H9 (cell line): Measurements from ENCODE around the gene ZRANB1. TPM values are rescaled to one million over a fixed set of nuclear protein-coding genes. Genes with fewer than 3 reads are reported as not detected.
A peak's percentile ranks its signal among the peaks of the same experiment; 100 is the strongest.

Experiments used
- DNase-seq: peaks from one replicate; pipeline ENCODE4 v3.0.0-alpha.2; 2017
- H2AFZ ChIP-seq: one replicate; pipeline ENCODE4 v1.6.1; 2013; ENCODE audit warnings: mild to moderate bottlenecking, low read length, control low read depth, moderate library complexity
- H2AK5ac ChIP-seq: 2 replicates; pipeline ENCODE4 v1.6.1; 2013; ENCODE audit warnings: low read length, control low read depth, mixed read lengths; ENCODE audit not compliant: insufficient read length
- H2BK120ac ChIP-seq: one replicate; pipeline ENCODE4 v1.6.1; 2013; ENCODE audit warnings: low read depth, mild to moderate bottlenecking, low read length, control low read depth, inconsistent platforms; ENCODE audit not compliant: poor library complexity, severe bottlenecking
- H2BK12ac ChIP-seq: 2 replicates; pipeline ENCODE4 v1.6.1; 2013; ENCODE audit warnings: low read length, control low read depth, mixed read lengths, low read depth; ENCODE audit not compliant: insufficient read length
- H2BK15ac ChIP-seq: 2 replicates; pipeline ENCODE4 v1.6.1; 2013; ENCODE audit warnings: low read depth, low read length, control low read depth
- H2BK20ac ChIP-seq: one replicate; pipeline ENCODE4 v1.6.1; 2013; ENCODE audit warnings: low read depth, mild to moderate bottlenecking, low read length, control low read depth, inconsistent platforms; ENCODE audit not compliant: poor library complexity, severe bottlenecking
- H2BK5ac ChIP-seq: 2 replicates; pipeline ENCODE4 v1.6.1; 2013; ENCODE audit warnings: low read length, control low read depth, mixed read lengths; ENCODE audit not compliant: insufficient read length
- H3K14ac ChIP-seq: 2 replicates; pipeline ENCODE4 v1.6.1; 2013; ENCODE audit warnings: low read length, control low read depth; ENCODE audit not compliant: insufficient read depth
- H3K18ac ChIP-seq: 2 replicates; pipeline ENCODE4 v1.6.1; 2013; ENCODE audit warnings: low read depth, mild to moderate bottlenecking, mixed read lengths, low read length, control low read depth; ENCODE audit not compliant: insufficient read length
- H3K23ac ChIP-seq: 2 replicates; pipeline ENCODE4 v1.6.1; 2013; ENCODE audit warnings: low read length, control low read depth, mixed read lengths, low read depth; ENCODE audit not compliant: insufficient read length
- H3K23me2 ChIP-seq: 2 replicates; pipeline ENCODE4 v1.6.1; 2013; ENCODE audit warnings: low read depth, mild to moderate bottlenecking, mixed read lengths, low read length, control low read depth; ENCODE audit not compliant: insufficient read length, poor library complexity, severe bottlenecking
- H3K27ac ChIP-seq: 2 replicates; pipeline ENCODE4 v1.5.1; 2013; ENCODE audit warnings: low read length, control low read depth, mixed read lengths, low read depth; ENCODE audit not compliant: insufficient read length
- H3K27me3 ChIP-seq: 2 replicates; pipeline ENCODE4 v1.6.1; 2013; ENCODE audit warnings: low read length, control low read depth, inconsistent platforms; ENCODE audit not compliant: insufficient read depth
- H3K4ac ChIP-seq: 2 replicates; pipeline ENCODE4 v1.6.1; 2013; ENCODE audit warnings: low read depth, mild to moderate bottlenecking, control low read depth, inconsistent platforms, low read length, moderate library complexity
- H3K4me1 ChIP-seq: 2 replicates; pipeline ENCODE4 v1.6.1; 2013; ENCODE audit warnings: low read length, control low read depth, inconsistent platforms; ENCODE audit not compliant: insufficient read depth
- H3K4me2 ChIP-seq: 2 replicates; pipeline ENCODE4 v1.6.1; 2013; ENCODE audit warnings: low read length, control low read depth, mixed read lengths; ENCODE audit not compliant: insufficient read length, insufficient read depth
- H3K56ac ChIP-seq: 2 replicates; pipeline ENCODE4 v1.6.1; 2013; ENCODE audit warnings: low read depth, mild to moderate bottlenecking, mixed read lengths, low read length, control low read depth; ENCODE audit not compliant: insufficient read length
- H3K79me1 ChIP-seq: 2 replicates; pipeline ENCODE4 v1.6.1; 2013; ENCODE audit warnings: low read depth, mild to moderate bottlenecking, moderate library complexity, low read length, control low read depth, inconsistent platforms; ENCODE audit not compliant: insufficient read depth, poor library complexity, severe bottlenecking
- H3K79me2 ChIP-seq: 2 replicates; pipeline ENCODE4 v1.6.1; 2013; ENCODE audit warnings: low read length, control low read depth, inconsistent platforms; ENCODE audit not compliant: insufficient read depth
- H3K9ac ChIP-seq: 2 replicates; pipeline ENCODE4 v1.6.1; 2013; ENCODE audit warnings: low read length, control low read depth, mixed read lengths; ENCODE audit not compliant: insufficient read length; ENCODE audit errors: extremely low read depth
- H3K9me3 ChIP-seq: one replicate; pipeline ENCODE4 v1.6.1; 2013; ENCODE audit warnings: low read depth, low read length, inconsistent platforms; ENCODE audit not compliant: control insufficient read depth
- H3T11ph ChIP-seq: one replicate; pipeline ENCODE4 v1.6.1; 2013; ENCODE audit warnings: mild to moderate bottlenecking, low read length, control low read depth, inconsistent platforms
- H4K20me1 ChIP-seq: one replicate; pipeline ENCODE4 v1.6.1; 2013; ENCODE audit not compliant: control insufficient read depth, insufficient read length, insufficient read depth
- H4K5ac ChIP-seq: 2 replicates; pipeline ENCODE4 v1.6.1; 2013; ENCODE audit warnings: low read depth, mild to moderate bottlenecking, mixed read lengths, low read length, control low read depth; ENCODE audit not compliant: insufficient read length
- H4K8ac ChIP-seq: replicated peaks from 2 replicates; pipeline ENCODE4 v1.6.1; 2013; ENCODE audit warnings: low read length, control low read depth, mixed read lengths, low read depth; ENCODE audit not compliant: insufficient read length
- H4K91ac ChIP-seq: 2 replicates; pipeline ENCODE4 v1.6.1; 2013; ENCODE audit warnings: low read depth, mild to moderate bottlenecking, moderate library complexity, mixed read lengths, low read length, control low read depth; ENCODE audit not compliant: insufficient read length
- H3K27ac Mint-ChIP-seq, 3 experiments: 2 replicates in 2 of 3; 3 replicates in 1 of 3; pipeline ENCODE4 v1.8.0; 2020 to 2021; ENCODE audit warnings: mixed read lengths in 3 of 3, mild to moderate bottlenecking in 1 of 3, moderate library complexity in 1 of 3
- H3K27me3 Mint-ChIP-seq: 2 replicates; pipeline ENCODE4 v1.8.0; 2021; ENCODE audit warnings: low read depth, mild to moderate bottlenecking, moderate library complexity, mixed read lengths
- H3K36me3 Mint-ChIP-seq, 3 experiments: 2 replicates in 2 of 3; 3 replicates in 1 of 3; pipeline ENCODE4 v1.8.0; 2020 to 2021; ENCODE audit warnings: low read depth in 3 of 3, mixed read lengths in 3 of 3; ENCODE audit not compliant: insufficient read depth in 1 of 3
- H3K4me1 Mint-ChIP-seq, 2 experiments: 2 replicates each; pipeline ENCODE4 v1.8.0; 2020; ENCODE audit warnings: mixed read lengths in 2 of 2
- H3K4me3 Mint-ChIP-seq, 2 experiments: 2 replicates in 1 of 2; 3 replicates in 1 of 2; pipeline ENCODE4 v1.8.0; 2020 to 2021; ENCODE audit warnings: mild to moderate bottlenecking in 2 of 2, mixed read lengths in 2 of 2, moderate library complexity in 1 of 2
- H3K9me3 Mint-ChIP-seq, 2 experiments: 2 replicates in 1 of 2; 3 replicates in 1 of 2; pipeline ENCODE4 v1.8.0; 2020; ENCODE audit warnings: mild to moderate bottlenecking in 2 of 2, mixed read lengths in 2 of 2, moderate library complexity in 1 of 2
- WGBS: extraction: QIAGEN DNeasy Blood & Tissue Kit; methylation state at CpG from one replicate; pipeline ENCODE4 v1.1.7; 2013; ENCODE audit warnings: missing lambda C conversion rate, low lambda C conversion rate, mixed read lengths; ENCODE audit not compliant: insufficient read length; ENCODE audit errors: extremely low coverage; 5-methylcytosine and 5-hydroxymethylcytosine counted together
- total RNA-seq: library from RNA; stranded (reverse); gene quantifications from 2 replicates; pipeline ENCODE4 v1.2.1, GENCODE V29; 2021
- TF ChIP-seq, protein P1 (sequence below): fragments of 200-600 bp; sonication (generic); conservative IDR thresholded peaks from 3 replicates; pipeline ENCODE4 v1.8.0; 2021; ENCODE audit warnings: antibody characterized with exemption, mild to moderate bottlenecking

Gene ZRANB1
- total RNA-seq, 1 experiment from 2014 or later, result 17.4 TPM

DNA sequence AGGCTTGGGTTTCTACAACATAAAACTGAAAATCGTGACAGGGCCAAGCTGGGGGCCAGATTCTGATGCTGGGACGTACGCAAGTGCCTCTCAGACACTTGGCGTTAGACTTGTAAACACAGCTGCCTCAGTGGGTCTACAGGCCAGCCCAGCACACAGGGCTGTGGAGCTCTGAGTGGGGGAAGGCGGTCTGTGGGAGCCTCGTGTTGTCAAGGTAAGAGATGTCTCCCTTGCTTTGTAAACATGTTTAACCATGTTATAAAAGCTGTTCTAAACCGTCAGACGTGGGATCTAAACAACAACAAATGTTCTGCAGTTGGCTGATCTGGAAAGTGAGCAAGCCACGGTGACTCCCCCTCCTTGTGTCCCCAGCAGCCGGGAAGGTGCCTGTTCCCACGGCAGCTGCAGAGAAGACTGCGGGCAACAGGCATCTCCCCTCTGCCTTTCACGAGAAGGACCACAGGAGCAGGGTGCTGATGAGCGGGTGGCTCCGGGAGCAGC, 67.8 kb downstream of the ZRANB1 start:
- Histone ChIP-seq H3K4me2 (no peak overlapping the region), H2AFZ (no peak overlapping the region), H2BK15ac (no peak overlapping the region), H3T11ph (no peak overlapping the region), H3K9ac (no peak overlapping the region), H2BK20ac (no peak overlapping the region), H3K9me3 (no peaks in the 10 kb centered on the region), H4K8ac (no peak overlapping the region), H3K27ac (no peak overlapping the region), H3K27me3 (no peaks in the 10 kb centered on the region), H3K14ac (no peak overlapping the region; the same call in 1 of the 2 replicates), H2BK5ac (no peak overlapping the region), H3K23me2 (no peaks in the 10 kb centered on the region), H3K4me1 (no peaks in the 10 kb centered on the region; the same call in 1 of the 2 replicates), H4K5ac (no peak overlapping the region), H4K91ac (no peak overlapping the region), H4K20me1 (no peaks in the 10 kb centered on the region), H3K79me1 (peaks cover 11% of the 10 kb centered on the region), H3K56ac (no peak overlapping the region), H3K23ac (no peak overlapping the region), H3K18ac (no peak overlapping the region), H3K79me2 (peaks cover 34% of the 10 kb centered on the region; the same call in 1 of the 2 replicates), H2BK120ac (no peak overlapping the region), H3K4ac (no peak overlapping the region), H2AK5ac (no peak overlapping the region), H2BK12ac (no peak overlapping the region)
- Mint-ChIP-seq H3K36me3 (peaks cover 37 to 67% (median 56%) of the 10 kb centered on the region in 3 experiments), H3K9me3 (no peaks in the 10 kb centered on the region; a peak in 1 of 5 replicates), H3K4me1 (peaks cover 39 to 54% of the 10 kb centered on the region in 2 experiments), H3K27me3 (no peaks in the 10 kb centered on the region; the same call in 1 of the 2 replicates), H3K4me3 (no peak overlapping the region), H3K27ac (peak overlapping the region in 2 of 3 experiments; percentile 83 to 89; a peak in 4 of 7 replicates)
- TF ChIP-seq, protein P1, sequence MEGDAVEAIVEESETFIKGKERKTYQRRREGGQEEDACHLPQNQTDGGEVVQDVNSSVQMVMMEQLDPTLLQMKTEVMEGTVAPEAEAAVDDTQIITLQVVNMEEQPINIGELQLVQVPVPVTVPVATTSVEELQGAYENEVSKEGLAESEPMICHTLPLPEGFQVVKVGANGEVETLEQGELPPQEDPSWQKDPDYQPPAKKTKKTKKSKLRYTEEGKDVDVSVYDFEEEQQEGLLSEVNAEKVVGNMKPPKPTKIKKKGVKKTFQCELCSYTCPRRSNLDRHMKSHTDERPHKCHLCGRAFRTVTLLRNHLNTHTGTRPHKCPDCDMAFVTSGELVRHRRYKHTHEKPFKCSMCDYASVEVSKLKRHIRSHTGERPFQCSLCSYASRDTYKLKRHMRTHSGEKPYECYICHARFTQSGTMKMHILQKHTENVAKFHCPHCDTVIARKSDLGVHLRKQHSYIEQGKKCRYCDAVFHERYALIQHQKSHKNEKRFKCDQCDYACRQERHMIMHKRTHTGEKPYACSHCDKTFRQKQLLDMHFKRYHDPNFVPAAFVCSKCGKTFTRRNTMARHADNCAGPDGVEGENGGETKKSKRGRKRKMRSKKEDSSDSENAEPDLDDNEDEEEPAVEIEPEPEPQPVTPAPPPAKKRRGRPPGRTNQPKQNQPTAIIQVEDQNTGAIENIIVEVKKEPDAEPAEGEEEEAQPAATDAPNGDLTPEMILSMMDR, result no peak
- DNase-seq, result no peak
- WGBS, result no CpG with 5 or more reads among the region's 15 CpGs
